COR-L47 (cell line): ENCODE measurements around the gene SMARCA2.

Source experiments
- DNase-seq: peaks from one replicate; lab custom pipeline; 2025; lab: John Stamatoyannopoulos, UW

The SMARCA2 gene

GRCh38 chr9:2014696-2015580 lies at the start of gene SMARCA2:
Gene SMARCA2 (plus strand): TSS chr9:2015347. CDS start chr9:2029023, 13,676 bp downstream.
- DNase-seq = peak; percentile 92

- DNase-seq = no peak
Observed at GRCh38 chr9:1966725-1967366, 48.3 kb upstream of the SMARCA2 start.

GRCh38 chr9:1969160-1969559 lies 46.0 kb upstream of the SMARCA2 start:
- no peak for DNase-seq

GRCh38 chr9:1969898-1970297 lies 45.2 kb upstream of the SMARCA2 start:
- DNase-seq = no peak

- no peak for DNase-seq
Observed at GRCh38 chr9:1972672-1973071, 42.5 kb upstream of the SMARCA2 start.

- DNase-seq = no peak
Observed at GRCh38 chr9:1977026-1977425, 38.1 kb upstream of the SMARCA2 start.

GRCh38 chr9:1978941-1979340 lies 36.2 kb upstream of the SMARCA2 start:
- no peak for DNase-seq

- no peak for DNase-seq
Observed at GRCh38 chr9:1979741-1980367, 35.3 kb upstream of the SMARCA2 start.

- no peak for DNase-seq
Observed at GRCh38 chr9:1980387-1980786, 34.8 kb upstream of the SMARCA2 start.

GRCh38 chr9:1982074-1982473 lies 33.1 kb upstream of the SMARCA2 start:
- DNase-seq = no peak

GRCh38 chr9:1986341-1986740 lies 28.8 kb upstream of the SMARCA2 start:
- DNase-seq = no peak

- no peak for DNase-seq
Observed at GRCh38 chr9:1989500-1989899, 25.6 kb upstream of the SMARCA2 start.

GRCh38 chr9:1994180-1994579 lies 21.0 kb upstream of the SMARCA2 start:
- DNase-seq = no peak

GRCh38 chr9:1995084-1995483 lies 20.1 kb upstream of the SMARCA2 start:
- no peak for DNase-seq

GRCh38 chr9:1996156-1996555 lies 19.0 kb upstream of the SMARCA2 start:
- no peak for DNase-seq

GRCh38 chr9:1997646-1998045 lies 17.5 kb upstream of the SMARCA2 start:
- DNase-seq = no peak

GRCh38 chr9:1998111-1998510 lies 17.0 kb upstream of the SMARCA2 start:
- DNase-seq = no peak

- no peak for DNase-seq
Observed at GRCh38 chr9:2000314-2000713, 14.8 kb upstream of the SMARCA2 start.

- DNase-seq = no peak
Observed at GRCh38 chr9:2008372-2008771, 6.8 kb upstream of the SMARCA2 start.

- DNase-seq = no peak
Observed at GRCh38 chr9:2012347-2012746, 2.8 kb upstream of the SMARCA2 start.

- DNase-seq = no peak
Observed at GRCh38 chr9:2013743-2014475, 1.2 kb upstream of the SMARCA2 start.
